ENCODE measurements around the gene DEFB131B. TPM values are rescaled to one million over a fixed set of nuclear protein-coding genes. Genes with fewer than 3 reads are reported as not detected.
"Not testable (repeated sequence)": the region's sequence is repeated elsewhere in the genome, so short reads cannot be mapped to it uniquely, and the experiment has no call there.

Gene DEFB131B
- total and polyA plus RNA-seq, 8 donors = not detected

GRCh38 chr11:71867209-71867608, 11.0 kb upstream of the DEFB131B start:
- H3K9me3 ChIP-seq; H3K4me1 ChIP-seq; ATAC-seq; H3K27me3 ChIP-seq; H3K36me3 ChIP-seq; intact Hi-C loops (cut with DNase I); H3K4me3 ChIP-seq; H3K27ac ChIP-seq; FAIRE-seq; DNase-seq: not testable (repeated sequence)
- 90 to 94% methylated on average over 1 of the region's 1 CpG for WGBS, 2 donors

GRCh38 chr11:71869931-71870330, 8.3 kb upstream of the DEFB131B start:
- intact Hi-C loops (cut with DNase I); H3K36me3 ChIP-seq; H3K9me3 ChIP-seq; H3K4me1 ChIP-seq; H3K4me3 ChIP-seq; FAIRE-seq; H3K27ac ChIP-seq; H3K27me3 ChIP-seq; ATAC-seq; DNase-seq: not testable (repeated sequence)
- 92 to 98% methylated on average over 3 of the region's 3 CpGs for WGBS, 2 donors

- H3K27me3 ChIP-seq; H3K36me3 ChIP-seq; ATAC-seq; H3K4me3 ChIP-seq; H3K4me1 ChIP-seq; H3K27ac ChIP-seq; intact Hi-C loops (cut with DNase I); H3K9me3 ChIP-seq; DNase-seq: not testable (repeated sequence)
- peak; percentile 47 for FAIRE-seq
Observed at GRCh38 chr11:71870661-71871060, 7.6 kb upstream of the DEFB131B start.

- DNase-seq; H3K36me3 ChIP-seq; H3K4me3 ChIP-seq; H3K9me3 ChIP-seq; H3K27me3 ChIP-seq; H3K27ac ChIP-seq; H3K4me1 ChIP-seq; intact Hi-C loops (cut with DNase I); FAIRE-seq: not testable (repeated sequence)
- WGBS, 2 donors = 37% methylated on average over 2 of the region's 2 CpGs
- peak in 1 of 4 donors; percentile 28 for ATAC-seq
Observed at GRCh38 chr11:71876262-71876661, 2.0 kb upstream of the DEFB131B start.

- H3K4me3 ChIP-seq; H3K36me3 ChIP-seq; H3K27ac ChIP-seq; H3K27me3 ChIP-seq; ATAC-seq; FAIRE-seq; H3K9me3 ChIP-seq; DNase-seq; intact Hi-C loops (cut with DNase I); H3K4me1 ChIP-seq: not testable (repeated sequence)
- WGBS, 2 donors = 96 to 97% methylated on average over 12 of the region's 12 CpGs
Observed at GRCh38 chr11:71885806-71886205, 7.6 kb downstream of the DEFB131B start.

GRCh38 chr11:71888335-71889010, 10.2 kb downstream of the DEFB131B start:
- ATAC-seq; H3K4me3 ChIP-seq; H3K4me1 ChIP-seq; FAIRE-seq; H3K27me3 ChIP-seq; H3K9me3 ChIP-seq; H3K27ac ChIP-seq; intact Hi-C loops (cut with DNase I); H3K36me3 ChIP-seq: not testable (repeated sequence)
- WGBS, 2 donors = 79 to 85% methylated on average over 14 of the region's 14 CpGs
- DNase-seq = peak in 1 of 6 donors; percentile 22

GRCh38 chr11:71889181-71889872, 11.1 kb downstream of the DEFB131B start:
- peak in 3 of 6 donors; percentile 28 to 53 (median 52) for DNase-seq
- H3K27me3 ChIP-seq; H3K9me3 ChIP-seq; H3K4me1 ChIP-seq; intact Hi-C loops (cut with DNase I); ATAC-seq; FAIRE-seq; H3K4me3 ChIP-seq; H3K27ac ChIP-seq; H3K36me3 ChIP-seq: not testable (repeated sequence)
- 58 to 64% methylated on average over 13 to 14 of the region's 14 CpGs for WGBS, 2 donors

- intact Hi-C loops (cut with DNase I) = no loop called here
- WGBS, 2 donors = 93 to 97% methylated on average over 12 of the region's 12 CpGs
- no peak for ATAC-seq
Observed at GRCh38 chr11:71895961-71896360, 17.7 kb downstream of the DEFB131B start.

GRCh38 chr11:71901137-71901536, 22.9 kb downstream of the DEFB131B start:
- DNase-seq; H3K27me3 ChIP-seq; FAIRE-seq; H3K36me3 ChIP-seq; H3K4me3 ChIP-seq; H3K4me1 ChIP-seq; H3K27ac ChIP-seq; H3K9me3 ChIP-seq; ATAC-seq; intact Hi-C loops (cut with DNase I): not testable (repeated sequence)
- 88% methylated on average over 14 of the region's 14 CpGs for WGBS, 2 donors

More at GRCh38 chr11:71895961-71896360, 17.7 kb downstream of the DEFB131B start:
- TF ChIP-seq CTCF (IDR thresholded peaks at IDR 0.05) = no peak
- FAIRE-seq = no peak
- Histone ChIP-seq H3K27ac (no peak overlapping the region), H3K4me3 (no peak overlapping the region), H3K27me3 (no peaks in the 10 kb centered on the region), H3K9me3 (no peaks in the 10 kb centered on the region), H3K4me1 (no peaks in the 10 kb centered on the region), H3K36me3 (no peaks in the 10 kb centered on the region)
- DNase-seq = no peak

Data from pancreas (tissue), 10 donors.